GM23338 (cell line): ENCODE results near the gene CDK18. TPM values are rescaled to one million over a fixed set of nuclear protein-coding genes. Genes with fewer than 3 reads are reported as not detected.

Source experiments
- ATAC-seq: fragments of 200-7000 bp; cut with Tn5 transposase; 3 replicates; pipeline ENCODE4 v1.9.1; 2020
- DNase-seq: peaks from one replicate; pipeline ENCODE4 v3.0.0-alpha.2; 2015; ENCODE audit warnings: low spot score
- H2AFZ ChIP-seq: fragments of 200-600 bp; sonication (generic); 2 replicates; pipeline ENCODE4 v1.8.0; 2016; ENCODE audit warnings: antibody characterized with exemption, mild to moderate bottlenecking, moderate library complexity
- H3F3A ChIP-seq: fragments of 200-600 bp; sonication (generic); replicated peaks from 2 replicates; pipeline ENCODE4 v1.8.0; 2017; ENCODE audit warnings: antibody characterized with exemption, mixed run types, low read depth
- H3K27ac ChIP-seq: fragments of 200-600 bp; sonication (generic); 2 replicates; pipeline ENCODE4 v1.6.1; 2016; ENCODE audit warnings: low read depth
- H3K27me3 ChIP-seq: fragments of 200-600 bp; sonication (generic); 2 replicates; pipeline ENCODE4 v1.8.0; 2016; ENCODE audit warnings: mild to moderate bottlenecking, mixed run types, moderate library complexity; ENCODE audit not compliant: insufficient read depth
- H3K36me3 ChIP-seq: fragments of 200-600 bp; sonication (generic); 2 replicates; pipeline ENCODE4 v1.8.0; 2016; ENCODE audit warnings: mild to moderate bottlenecking; ENCODE audit not compliant: insufficient read depth
- H3K4me1 ChIP-seq: fragments of 200-600 bp; sonication (generic); 2 replicates; pipeline ENCODE4 v1.8.0; 2016; ENCODE audit warnings: mild to moderate bottlenecking, moderate library complexity; ENCODE audit not compliant: insufficient read depth
- H3K4me2 ChIP-seq: fragments of 200-600 bp; sonication (generic); 2 replicates; pipeline ENCODE4 v1.7.1; 2017; ENCODE audit warnings: mixed run types
- H3K4me3 ChIP-seq: fragments of 200-600 bp; sonication (generic); 2 replicates; pipeline ENCODE4 v1.6.1; 2016; ENCODE audit warnings: mixed run types
- H3K79me2 ChIP-seq: fragments of 200-600 bp; sonication (generic); replicated peaks from 2 replicates; pipeline ENCODE4 v1.8.0; 2017; ENCODE audit warnings: mild to moderate bottlenecking; ENCODE audit not compliant: insufficient read depth
- H3K9me2 ChIP-seq: fragments of 200-600 bp; sonication (generic); 2 replicates; pipeline ENCODE4 v1.8.0; 2017; ENCODE audit not compliant: insufficient read depth
- H4K20me1 ChIP-seq: fragments of 200-600 bp; sonication (generic); replicated peaks from 2 replicates; pipeline ENCODE4 v1.8.0; 2017; ENCODE audit warnings: mild to moderate bottlenecking; ENCODE audit not compliant: insufficient read depth
- H3K27ac Mint-ChIP-seq: 2 replicates; pipeline ENCODE4 v1.8.0; 2020; ENCODE audit warnings: inconsistent platforms, mild to moderate bottlenecking, moderate library complexity, mixed read lengths
- H3K27me3 Mint-ChIP-seq: 3 replicates; pipeline ENCODE4 v1.8.0; 2022; ENCODE audit warnings: low read depth, mild to moderate bottlenecking, moderate library complexity, mixed read lengths, inconsistent platforms; ENCODE audit not compliant: insufficient read depth, poor library complexity
- H3K36me3 Mint-ChIP-seq: 3 replicates; pipeline ENCODE4 v1.8.0; 2021; ENCODE audit warnings: low read depth, mild to moderate bottlenecking, inconsistent platforms, moderate library complexity, mixed read lengths
- H3K4me1 Mint-ChIP-seq: 3 replicates; pipeline ENCODE4 v1.8.0; 2020; ENCODE audit warnings: mild to moderate bottlenecking, inconsistent platforms, mixed read lengths
- H3K4me3 Mint-ChIP-seq: 3 replicates; pipeline ENCODE4 v1.8.0; 2021; ENCODE audit warnings: moderate library complexity, mild to moderate bottlenecking, inconsistent platforms, mixed read lengths
- H3K9me3 Mint-ChIP-seq: 3 replicates; pipeline ENCODE4 v1.8.0; 2020; ENCODE audit warnings: moderate library complexity, mild to moderate bottlenecking, inconsistent platforms, mixed read lengths
- CREB1 ChIP-seq: fragments of 250-450 bp; sonication (Bioruptor Pico); IDR thresholded peaks from 2 replicates; pipeline ENCODE4 v1.5.0; 2020; ENCODE audit warnings: low read depth, mild to moderate bottlenecking, moderate library complexity
- EZH2 ChIP-seq: fragments of 200-600 bp; sonication (generic); IDR thresholded peaks from one replicate; pipeline ENCODE4 v1.8.0; 2017; ENCODE audit warnings: antibody characterized with exemption, mild to moderate bottlenecking, low read depth; ENCODE audit not compliant: unreplicated experiment
- EZH2phosphoT487 ChIP-seq: fragments of 200-600 bp; sonication (generic); IDR thresholded peaks from one replicate; pipeline ENCODE4 v1.8.1; 2018; ENCODE audit warnings: antibody characterized with exemption; ENCODE audit not compliant: unreplicated experiment
- JUNB ChIP-seq: IDR thresholded peaks from one replicate; pipeline ENCODE4 v1.6.1; 2016; ENCODE audit warnings: antibody characterized with exemption; ENCODE audit not compliant: unreplicated experiment
- NANOG ChIP-seq: IDR thresholded peaks from 2 replicates; pipeline ENCODE4 v1.6.1; 2016; ENCODE audit warnings: antibody characterized with exemption, borderline replicate concordance
- POLR2AphosphoS5 ChIP-seq: IDR thresholded peaks from 2 replicates; pipeline ENCODE4 v1.6.1; 2016; ENCODE audit warnings: antibody characterized with exemption, low read depth
- STAT1 ChIP-seq: IDR thresholded peaks from one replicate; pipeline ENCODE4 v1.6.1; 2016; ENCODE audit warnings: antibody characterized with exemption; ENCODE audit not compliant: unreplicated experiment
- ZNF114 ChIP-seq: fragments of 250-450 bp; sonication (Bioruptor Pico); IDR thresholded peaks from 2 replicates; pipeline ENCODE4 v1.5.0; 2020; ENCODE audit warnings: mild to moderate bottlenecking, moderate library complexity
- ZNF331 ChIP-seq: fragments of 250-450 bp; sonication (Bioruptor Pico); IDR thresholded peaks from 2 replicates; pipeline ENCODE4 v1.5.0; 2020; ENCODE audit warnings: low read depth, mild to moderate bottlenecking, moderate library complexity
- polyA plus RNA-seq: library from polyadenylated mRNA; unstranded; fragments of >200 nt; fragmentation: Nextera tagmentation; extraction: Ambion mirVana; gene quantifications from 2 replicates; pipeline ENCODE4 v1.2.1, GENCODE V29; 2016
- total RNA-seq: library from RNA; depleted of rRNA; stranded (reverse); fragments of >200 nt; shearing (Covaris generic); gene quantifications from 2 replicates; pipeline ENCODE4 v1.2.3, GENCODE V29; 2014
- TF ChIP-seq, protein P1 (sequence below), 2 experiments: fragments of 200-600 bp in 1 of 2; sonication (generic) in 1 of 2; conservative IDR thresholded peaks; 2 replicates each; pipeline versions ENCODE4 v1.5.1 to v1.6.1; 2016 to 2017; ENCODE audit warnings: antibody characterized with exemption in 2 of 2, low read depth in 2 of 2, mild to moderate bottlenecking in 2 of 2, moderate library complexity in 1 of 2
- TF ChIP-seq, protein P2 (sequence below): IDR thresholded peaks from one replicate; pipeline ENCODE4 v1.6.1; 2018; ENCODE audit warnings: antibody characterized with exemption; ENCODE audit not compliant: unreplicated experiment
- TF ChIP-seq, protein P3 (sequence below): fragments of 250-450 bp; sonication (Bioruptor Pico); IDR thresholded peaks from 2 replicates; pipeline ENCODE4 v1.5.0; 2020; ENCODE audit warnings: mild to moderate bottlenecking, moderate library complexity
- TF ChIP-seq, protein P4 (sequence below): IDR thresholded peaks from 2 replicates; pipeline ENCODE4 v1.6.1; 2016; ENCODE audit warnings: antibody characterized with exemption

The CDK18 gene
- total and polyA plus RNA-seq, 2 experiments from 2014 or later, result 21.1 to 46.5 TPM

GRCh38 chr1:205492774-205493173, 11.7 kb upstream of the CDK18 start:
- no peak overlapping the region for H3K27ac ChIP-seq

More at GRCh38 chr1:205492774-205493173, 11.7 kb upstream of the CDK18 start:
- H3K36me3 ChIP-seq, result no peaks in the 10 kb centered on the region
- H3K27ac Mint-ChIP-seq, result no peak overlapping the region
- H2AFZ ChIP-seq, result no peak overlapping the region
- H3K27me3 ChIP-seq, result no peaks in the 10 kb centered on the region
- no peak overlapping the region for H3K4me3 Mint-ChIP-seq
- H3K4me3 ChIP-seq, result no peak overlapping the region
- H3K79me2 ChIP-seq, result no peaks in the 10 kb centered on the region
- H3K4me2 ChIP-seq, result no peak overlapping the region
- no peak for ATAC-seq
- no peaks in the 10 kb centered on the region for H3K9me2 ChIP-seq
- TF ChIP-seq, protein P1, sequence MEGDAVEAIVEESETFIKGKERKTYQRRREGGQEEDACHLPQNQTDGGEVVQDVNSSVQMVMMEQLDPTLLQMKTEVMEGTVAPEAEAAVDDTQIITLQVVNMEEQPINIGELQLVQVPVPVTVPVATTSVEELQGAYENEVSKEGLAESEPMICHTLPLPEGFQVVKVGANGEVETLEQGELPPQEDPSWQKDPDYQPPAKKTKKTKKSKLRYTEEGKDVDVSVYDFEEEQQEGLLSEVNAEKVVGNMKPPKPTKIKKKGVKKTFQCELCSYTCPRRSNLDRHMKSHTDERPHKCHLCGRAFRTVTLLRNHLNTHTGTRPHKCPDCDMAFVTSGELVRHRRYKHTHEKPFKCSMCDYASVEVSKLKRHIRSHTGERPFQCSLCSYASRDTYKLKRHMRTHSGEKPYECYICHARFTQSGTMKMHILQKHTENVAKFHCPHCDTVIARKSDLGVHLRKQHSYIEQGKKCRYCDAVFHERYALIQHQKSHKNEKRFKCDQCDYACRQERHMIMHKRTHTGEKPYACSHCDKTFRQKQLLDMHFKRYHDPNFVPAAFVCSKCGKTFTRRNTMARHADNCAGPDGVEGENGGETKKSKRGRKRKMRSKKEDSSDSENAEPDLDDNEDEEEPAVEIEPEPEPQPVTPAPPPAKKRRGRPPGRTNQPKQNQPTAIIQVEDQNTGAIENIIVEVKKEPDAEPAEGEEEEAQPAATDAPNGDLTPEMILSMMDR (conservative IDR thresholded peaks at IDR 0.05; ENCODE audit: low read depth in 2 of 2), result no peak
- TF ChIP-seq, protein P2, sequence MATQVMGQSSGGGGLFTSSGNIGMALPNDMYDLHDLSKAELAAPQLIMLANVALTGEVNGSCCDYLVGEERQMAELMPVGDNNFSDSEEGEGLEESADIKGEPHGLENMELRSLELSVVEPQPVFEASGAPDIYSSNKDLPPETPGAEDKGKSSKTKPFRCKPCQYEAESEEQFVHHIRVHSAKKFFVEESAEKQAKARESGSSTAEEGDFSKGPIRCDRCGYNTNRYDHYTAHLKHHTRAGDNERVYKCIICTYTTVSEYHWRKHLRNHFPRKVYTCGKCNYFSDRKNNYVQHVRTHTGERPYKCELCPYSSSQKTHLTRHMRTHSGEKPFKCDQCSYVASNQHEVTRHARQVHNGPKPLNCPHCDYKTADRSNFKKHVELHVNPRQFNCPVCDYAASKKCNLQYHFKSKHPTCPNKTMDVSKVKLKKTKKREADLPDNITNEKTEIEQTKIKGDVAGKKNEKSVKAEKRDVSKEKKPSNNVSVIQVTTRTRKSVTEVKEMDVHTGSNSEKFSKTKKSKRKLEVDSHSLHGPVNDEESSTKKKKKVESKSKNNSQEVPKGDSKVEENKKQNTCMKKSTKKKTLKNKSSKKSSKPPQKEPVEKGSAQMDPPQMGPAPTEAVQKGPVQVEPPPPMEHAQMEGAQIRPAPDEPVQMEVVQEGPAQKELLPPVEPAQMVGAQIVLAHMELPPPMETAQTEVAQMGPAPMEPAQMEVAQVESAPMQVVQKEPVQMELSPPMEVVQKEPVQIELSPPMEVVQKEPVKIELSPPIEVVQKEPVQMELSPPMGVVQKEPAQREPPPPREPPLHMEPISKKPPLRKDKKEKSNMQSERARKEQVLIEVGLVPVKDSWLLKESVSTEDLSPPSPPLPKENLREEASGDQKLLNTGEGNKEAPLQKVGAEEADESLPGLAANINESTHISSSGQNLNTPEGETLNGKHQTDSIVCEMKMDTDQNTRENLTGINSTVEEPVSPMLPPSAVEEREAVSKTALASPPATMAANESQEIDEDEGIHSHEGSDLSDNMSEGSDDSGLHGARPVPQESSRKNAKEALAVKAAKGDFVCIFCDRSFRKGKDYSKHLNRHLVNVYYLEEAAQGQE, result no peak
- TF ChIP-seq STAT1, result no peak
- no peak for TF ChIP-seq NANOG
- TF ChIP-seq POLR2AphosphoS5, result no peak
- no peak for TF ChIP-seq EZH2phosphoT487
- TF ChIP-seq JUNB, result no peak
- no peak for TF ChIP-seq CREB1 (CRISPR knock-in tag)
- TF ChIP-seq EZH2, result no peak
- TF ChIP-seq, protein P3, sequence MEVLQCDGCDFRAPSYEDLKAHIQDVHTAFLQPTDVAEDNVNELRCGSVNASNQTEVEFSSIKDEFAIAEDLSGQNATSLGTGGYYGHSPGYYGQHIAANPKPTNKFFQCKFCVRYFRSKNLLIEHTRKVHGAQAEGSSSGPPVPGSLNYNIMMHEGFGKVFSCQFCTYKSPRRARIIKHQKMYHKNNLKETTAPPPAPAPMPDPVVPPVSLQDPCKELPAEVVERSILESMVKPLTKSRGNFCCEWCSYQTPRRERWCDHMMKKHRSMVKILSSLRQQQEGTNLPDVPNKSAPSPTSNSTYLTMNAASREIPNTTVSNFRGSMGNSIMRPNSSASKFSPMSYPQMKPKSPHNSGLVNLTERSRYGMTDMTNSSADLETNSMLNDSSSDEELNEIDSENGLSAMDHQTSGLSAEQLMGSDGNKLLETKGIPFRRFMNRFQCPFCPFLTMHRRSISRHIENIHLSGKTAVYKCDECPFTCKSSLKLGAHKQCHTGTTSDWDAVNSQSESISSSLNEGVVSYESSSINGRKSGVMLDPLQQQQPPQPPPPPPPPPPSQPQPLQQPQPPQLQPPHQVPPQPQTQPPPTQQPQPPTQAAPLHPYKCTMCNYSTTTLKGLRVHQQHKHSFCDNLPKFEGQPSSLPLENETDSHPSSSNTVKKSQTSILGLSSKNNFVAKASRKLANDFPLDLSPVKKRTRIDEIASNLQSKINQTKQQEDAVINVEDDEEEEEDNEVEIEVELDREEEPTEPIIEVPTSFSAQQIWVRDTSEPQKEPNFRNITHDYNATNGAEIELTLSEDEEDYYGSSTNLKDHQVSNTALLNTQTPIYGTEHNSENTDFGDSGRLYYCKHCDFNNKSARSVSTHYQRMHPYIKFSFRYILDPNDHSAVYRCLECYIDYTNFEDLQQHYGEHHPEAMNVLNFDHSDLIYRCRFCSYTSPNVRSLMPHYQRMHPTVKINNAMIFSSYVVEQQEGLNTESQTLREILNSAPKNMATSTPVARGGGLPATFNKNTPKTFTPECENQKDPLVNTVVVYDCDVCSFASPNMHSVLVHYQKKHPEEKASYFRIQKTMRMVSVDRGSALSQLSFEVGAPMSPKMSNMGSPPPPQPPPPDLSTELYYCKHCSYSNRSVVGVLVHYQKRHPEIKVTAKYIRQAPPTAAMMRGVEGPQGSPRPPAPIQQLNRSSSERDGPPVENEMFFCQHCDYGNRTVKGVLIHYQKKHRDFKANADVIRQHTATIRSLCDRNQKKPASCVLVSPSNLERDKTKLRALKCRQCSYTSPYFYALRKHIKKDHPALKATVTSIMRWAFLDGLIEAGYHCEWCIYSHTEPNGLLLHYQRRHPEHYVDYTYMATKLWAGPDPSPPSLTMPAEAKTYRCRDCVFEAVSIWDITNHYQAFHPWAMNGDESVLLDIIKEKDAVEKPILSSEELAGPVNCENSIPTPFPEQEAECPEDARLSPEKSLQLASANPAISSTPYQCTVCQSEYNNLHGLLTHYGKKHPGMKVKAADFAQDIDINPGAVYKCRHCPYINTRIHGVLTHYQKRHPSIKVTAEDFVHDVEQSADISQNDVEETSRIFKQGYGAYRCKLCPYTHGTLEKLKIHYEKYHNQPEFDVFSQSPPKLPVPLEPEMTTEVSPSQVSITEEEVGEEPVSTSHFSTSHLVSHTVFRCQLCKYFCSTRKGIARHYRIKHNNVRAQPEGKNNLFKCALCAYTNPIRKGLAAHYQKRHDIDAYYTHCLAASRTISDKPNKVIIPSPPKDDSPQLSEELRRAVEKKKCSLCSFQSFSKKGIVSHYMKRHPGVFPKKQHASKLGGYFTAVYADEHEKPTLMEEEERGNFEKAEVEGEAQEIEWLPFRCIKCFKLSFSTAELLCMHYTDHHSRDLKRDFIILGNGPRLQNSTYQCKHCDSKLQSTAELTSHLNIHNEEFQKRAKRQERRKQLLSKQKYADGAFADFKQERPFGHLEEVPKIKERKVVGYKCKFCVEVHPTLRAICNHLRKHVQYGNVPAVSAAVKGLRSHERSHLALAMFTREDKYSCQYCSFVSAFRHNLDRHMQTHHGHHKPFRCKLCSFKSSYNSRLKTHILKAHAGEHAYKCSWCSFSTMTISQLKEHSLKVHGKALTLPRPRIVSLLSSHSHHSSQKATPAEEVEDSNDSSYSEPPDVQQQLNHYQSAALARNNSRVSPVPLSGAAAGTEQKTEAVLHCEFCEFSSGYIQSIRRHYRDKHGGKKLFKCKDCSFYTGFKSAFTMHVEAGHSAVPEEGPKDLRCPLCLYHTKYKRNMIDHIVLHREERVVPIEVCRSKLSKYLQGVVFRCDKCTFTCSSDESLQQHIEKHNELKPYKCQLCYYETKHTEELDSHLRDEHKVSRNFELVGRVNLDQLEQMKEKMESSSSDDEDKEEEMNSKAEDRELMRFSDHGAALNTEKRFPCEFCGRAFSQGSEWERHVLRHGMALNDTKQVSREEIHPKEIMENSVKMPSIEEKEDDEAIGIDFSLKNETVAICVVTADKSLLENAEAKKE (CRISPR knock-in tag), result no peak
- TF ChIP-seq, protein P4, sequence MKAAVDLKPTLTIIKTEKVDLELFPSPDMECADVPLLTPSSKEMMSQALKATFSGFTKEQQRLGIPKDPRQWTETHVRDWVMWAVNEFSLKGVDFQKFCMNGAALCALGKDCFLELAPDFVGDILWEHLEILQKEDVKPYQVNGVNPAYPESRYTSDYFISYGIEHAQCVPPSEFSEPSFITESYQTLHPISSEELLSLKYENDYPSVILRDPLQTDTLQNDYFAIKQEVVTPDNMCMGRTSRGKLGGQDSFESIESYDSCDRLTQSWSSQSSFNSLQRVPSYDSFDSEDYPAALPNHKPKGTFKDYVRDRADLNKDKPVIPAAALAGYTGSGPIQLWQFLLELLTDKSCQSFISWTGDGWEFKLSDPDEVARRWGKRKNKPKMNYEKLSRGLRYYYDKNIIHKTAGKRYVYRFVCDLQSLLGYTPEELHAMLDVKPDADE, result no peak
- TF ChIP-seq ZNF331 (CRISPR knock-in tag), result no peak
- TF ChIP-seq ZNF114 (CRISPR knock-in tag), result no peak
- peaks cover 41% of the 10 kb centered on the region for H3K4me1 Mint-ChIP-seq
- no peak for DNase-seq
- no peaks in the 10 kb centered on the region for H4K20me1 ChIP-seq
- H3K4me1 ChIP-seq, result peaks cover 22% of the 10 kb centered on the region; the same call in 1 of the 2 replicates
- H3K36me3 Mint-ChIP-seq, result no peaks in the 10 kb centered on the region
- no peaks in the 10 kb centered on the region for H3F3A ChIP-seq
- peaks cover 34% of the 10 kb centered on the region for H3K27me3 Mint-ChIP-seq
- peaks cover under 1% of the 10 kb centered on the region; the same call in 1 of the 3 replicates for H3K9me3 Mint-ChIP-seq
